ENCODE data around the gene BPIFB3. TPM values are rescaled to one million over a fixed set of nuclear protein-coding genes. Genes with fewer than 3 reads are reported as not detected.

Gene BPIFB3
- total and polyA plus RNA-seq, 2 of the 13 experiments (the other 11 are each of a cell fraction or from before 2014, with no cell fraction given) = 0.09 TPM; not detected in 1

DNA sequence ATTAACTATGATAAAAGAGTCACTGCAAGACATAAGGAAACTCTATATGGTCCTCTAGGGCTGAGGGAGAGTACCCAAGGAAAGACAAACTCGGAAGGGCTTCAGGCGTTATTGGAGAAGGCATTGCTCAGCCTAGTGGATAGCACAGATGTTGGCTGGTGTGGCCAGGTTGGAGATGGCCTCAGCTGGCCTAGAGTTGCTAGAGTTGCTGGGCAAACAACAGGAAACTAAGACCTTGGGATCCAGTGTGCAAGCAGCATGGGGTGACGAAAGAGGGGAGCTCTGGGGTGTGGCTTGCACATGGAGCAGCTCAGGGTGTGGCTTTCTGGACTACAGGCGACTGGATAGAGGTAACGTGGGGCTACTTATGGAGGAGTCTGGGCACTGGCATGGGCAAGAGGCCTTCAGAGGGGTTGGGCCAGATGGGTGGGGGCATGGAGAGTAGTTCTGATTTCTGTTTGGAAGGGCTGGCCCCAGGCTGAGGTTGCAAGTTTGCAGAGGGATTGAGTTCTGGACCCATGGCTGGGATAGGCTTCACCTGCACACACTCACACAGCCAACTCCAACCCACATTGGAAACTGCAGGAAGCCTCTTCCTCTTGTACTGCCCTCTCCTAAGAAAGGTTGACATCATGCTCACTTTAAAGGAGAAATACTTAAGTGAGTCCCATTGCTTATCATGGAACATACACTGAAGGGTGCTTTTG is 27.5 kb upstream of the BPIFB3 start (continued):
- TF ChIP-seq ZNF292 (CRISPR knock-in tag; IDR thresholded peaks at IDR 0.05; ENCODE audit: borderline replicate concordance, low read depth) (0 out of 2 replicates have a peak, but pooled peaks have one; percentile 54), AFF4 (CRISPR knock-in tag; IDR thresholded peaks at IDR 0.05) (peak; percentile 28), SNRNP70 (IDR thresholded peaks at IDR 0.05; ENCODE audit: low read depth, low read length) (peak; percentile 87), CBX1 (IDR thresholded peaks at IDR 0.05; ENCODE audit: low read depth) (peak; percentile 71), FUBP1 (CRISPR knock-in tag; IDR thresholded peaks at IDR 0.05; ENCODE audit: borderline replicate concordance) (peak; percentile 42; the same call in 1 of the 2 replicates), IRF9 (CRISPR knock-in tag; IDR thresholded peaks at IDR 0.05; ENCODE audit: borderline replicate concordance) (peak; percentile 37; the same call in 1 of the 2 replicates), RAD21 (CRISPR knock-in tag; IDR thresholded peaks at IDR 0.05) (0 out of 2 replicates have a peak, but pooled peaks have one; percentile 42), RBM22 (optimal IDR thresholded peaks at IDR 0.05; ENCODE audit: low read length) (peak; percentile 90), PAX8 (CRISPR knock-in tag; IDR thresholded peaks at IDR 0.05; ENCODE audit: borderline replicate concordance) (no peak), HNRNPLL (IDR thresholded peaks at IDR 0.05; ENCODE audit: low read depth, low read length, poor library complexity, severe bottlenecking) (peak; percentile 15)
- TF ChIP-seq, protein P1, sequence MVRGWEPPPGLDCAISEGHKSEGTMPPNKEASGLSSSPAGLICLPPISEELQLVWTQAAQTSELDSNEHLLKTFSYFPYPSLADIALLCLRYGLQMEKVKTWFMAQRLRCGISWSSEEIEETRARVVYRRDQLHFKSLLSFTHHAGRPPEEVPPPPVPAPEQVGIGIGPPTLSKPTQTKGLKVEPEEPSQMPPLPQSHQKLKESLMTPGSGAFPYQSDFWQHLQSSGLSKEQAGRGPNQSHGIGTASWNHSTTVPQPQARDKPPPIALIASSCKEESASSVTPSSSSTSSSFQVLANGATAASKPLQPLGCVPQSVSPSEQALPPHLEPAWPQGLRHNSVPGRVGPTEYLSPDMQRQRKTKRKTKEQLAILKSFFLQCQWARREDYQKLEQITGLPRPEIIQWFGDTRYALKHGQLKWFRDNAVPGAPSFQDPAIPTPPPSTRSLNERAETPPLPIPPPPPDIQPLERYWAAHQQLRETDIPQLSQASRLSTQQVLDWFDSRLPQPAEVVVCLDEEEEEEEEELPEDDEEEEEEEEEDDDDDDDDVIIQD (CRISPR knock-in tag; IDR thresholded peaks at IDR 0.05; ENCODE audit: low read depth) = peak; percentile 28; the same call in 1 of the 2 replicates
- TF ChIP-seq, protein P2, sequence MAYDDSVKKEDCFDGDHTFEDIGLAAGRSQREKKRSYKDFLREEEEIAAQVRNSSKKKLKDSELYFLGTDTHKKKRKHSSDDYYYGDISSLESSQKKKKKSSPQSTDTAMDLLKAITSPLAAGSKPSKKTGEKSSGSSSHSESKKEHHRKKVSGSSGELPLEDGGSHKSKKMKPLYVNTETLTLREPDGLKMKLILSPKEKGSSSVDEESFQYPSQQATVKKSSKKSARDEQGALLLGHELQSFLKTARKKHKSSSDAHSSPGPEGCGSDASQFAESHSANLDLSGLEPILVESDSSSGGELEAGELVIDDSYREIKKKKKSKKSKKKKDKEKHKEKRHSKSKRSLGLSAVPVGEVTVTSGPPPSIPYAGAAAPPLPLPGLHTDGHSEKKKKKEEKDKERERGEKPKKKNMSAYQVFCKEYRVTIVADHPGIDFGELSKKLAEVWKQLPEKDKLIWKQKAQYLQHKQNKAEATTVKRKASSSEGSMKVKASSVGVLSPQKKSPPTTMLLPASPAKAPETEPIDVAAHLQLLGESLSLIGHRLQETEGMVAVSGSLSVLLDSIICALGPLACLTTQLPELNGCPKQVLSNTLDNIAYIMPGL (CRISPR knock-in tag; IDR thresholded peaks at IDR 0.05; ENCODE audit: borderline replicate concordance in 1 of 2, low read depth in 1 of 2) = no peak
- TF ChIP-seq, protein P3, sequence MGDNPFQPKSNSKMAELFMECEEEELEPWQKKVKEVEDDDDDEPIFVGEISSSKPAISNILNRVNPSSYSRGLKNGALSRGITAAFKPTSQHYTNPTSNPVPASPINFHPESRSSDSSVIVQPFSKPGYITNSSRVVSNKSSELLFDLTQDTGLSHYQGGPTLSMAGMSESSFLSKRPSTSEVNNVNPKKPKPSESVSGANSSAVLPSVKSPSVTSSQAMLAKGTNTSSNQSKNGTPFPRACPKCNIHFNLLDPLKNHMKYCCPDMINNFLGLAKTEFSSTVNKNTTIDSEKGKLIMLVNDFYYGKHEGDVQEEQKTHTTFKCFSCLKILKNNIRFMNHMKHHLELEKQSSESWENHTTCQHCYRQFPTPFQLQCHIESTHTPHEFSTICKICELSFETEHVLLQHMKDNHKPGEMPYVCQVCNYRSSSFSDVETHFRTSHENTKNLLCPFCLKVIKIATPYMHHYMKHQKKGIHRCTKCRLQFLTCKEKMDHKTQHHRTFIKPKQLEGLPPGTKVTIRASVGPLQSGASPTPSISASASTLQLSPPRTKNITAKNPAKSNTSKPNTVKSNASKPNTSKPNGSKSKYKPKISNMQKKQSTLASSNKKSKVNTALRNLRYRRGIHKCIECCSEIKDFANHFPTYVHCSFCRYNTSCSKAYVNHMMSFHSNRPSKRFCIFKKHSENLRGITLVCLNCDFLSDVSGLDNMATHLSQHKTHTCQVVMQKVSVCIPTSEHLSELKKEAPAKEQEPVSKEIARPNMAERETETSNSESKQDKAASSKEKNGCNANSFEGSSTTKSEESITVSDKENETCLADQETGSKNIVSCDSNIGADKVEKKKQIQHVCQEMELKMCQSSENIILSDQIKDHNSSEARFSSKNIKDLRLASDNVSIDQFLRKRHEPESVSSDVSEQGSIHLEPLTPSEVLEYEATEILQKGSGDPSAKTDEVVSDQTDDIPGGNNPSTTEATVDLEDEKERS (CRISPR knock-in tag; IDR thresholded peaks at IDR 0.05) = no peak
